Retinal pigment epithelial cell (primary cell): ENCODE results near the gene ABCA13.

ENCODE experiments used
- DNase-seq: peaks from one replicate; pipeline ENCODE4 v3.0.0-alpha.2; 2010; ENCODE audit warnings: low read depth
- H3K4me3 ChIP-seq: 2 replicates; pipeline ENCODE4 v1.5.1; 2011; ENCODE audit warnings: mild to moderate bottlenecking, low read length, control low read depth, moderate library complexity
- TF ChIP-seq, protein P1 (sequence below): conservative IDR thresholded peaks from 2 replicates; pipeline ENCODE4 v1.5.1; 2011; ENCODE audit warnings: low read depth, low read length, control low read depth, inconsistent platforms

The ABCA13 gene

DNA sequence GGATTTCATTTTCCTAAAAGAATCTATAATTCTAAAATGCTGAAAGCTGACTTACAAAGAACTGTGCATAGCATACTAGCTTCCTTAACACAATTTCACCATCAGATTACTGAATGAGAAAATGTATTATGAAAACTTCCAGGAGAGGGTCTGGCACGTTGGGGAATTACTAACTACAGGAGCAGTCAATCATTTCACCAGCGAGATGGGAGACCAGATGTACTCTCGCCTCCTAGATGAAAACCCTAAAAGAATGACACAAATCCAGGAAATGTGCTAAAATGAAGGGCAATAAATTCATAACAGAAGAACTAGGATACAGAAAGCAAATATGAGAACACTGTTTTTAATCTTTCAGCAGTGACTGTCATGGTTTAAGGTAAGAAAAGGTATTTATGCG, 330.8 kb downstream of the ABCA13 start:
- no peak for DNase-seq
- H3K4me3 ChIP-seq, result no peak overlapping the region
- TF ChIP-seq, protein P1, sequence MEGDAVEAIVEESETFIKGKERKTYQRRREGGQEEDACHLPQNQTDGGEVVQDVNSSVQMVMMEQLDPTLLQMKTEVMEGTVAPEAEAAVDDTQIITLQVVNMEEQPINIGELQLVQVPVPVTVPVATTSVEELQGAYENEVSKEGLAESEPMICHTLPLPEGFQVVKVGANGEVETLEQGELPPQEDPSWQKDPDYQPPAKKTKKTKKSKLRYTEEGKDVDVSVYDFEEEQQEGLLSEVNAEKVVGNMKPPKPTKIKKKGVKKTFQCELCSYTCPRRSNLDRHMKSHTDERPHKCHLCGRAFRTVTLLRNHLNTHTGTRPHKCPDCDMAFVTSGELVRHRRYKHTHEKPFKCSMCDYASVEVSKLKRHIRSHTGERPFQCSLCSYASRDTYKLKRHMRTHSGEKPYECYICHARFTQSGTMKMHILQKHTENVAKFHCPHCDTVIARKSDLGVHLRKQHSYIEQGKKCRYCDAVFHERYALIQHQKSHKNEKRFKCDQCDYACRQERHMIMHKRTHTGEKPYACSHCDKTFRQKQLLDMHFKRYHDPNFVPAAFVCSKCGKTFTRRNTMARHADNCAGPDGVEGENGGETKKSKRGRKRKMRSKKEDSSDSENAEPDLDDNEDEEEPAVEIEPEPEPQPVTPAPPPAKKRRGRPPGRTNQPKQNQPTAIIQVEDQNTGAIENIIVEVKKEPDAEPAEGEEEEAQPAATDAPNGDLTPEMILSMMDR, result no peak

DNA sequence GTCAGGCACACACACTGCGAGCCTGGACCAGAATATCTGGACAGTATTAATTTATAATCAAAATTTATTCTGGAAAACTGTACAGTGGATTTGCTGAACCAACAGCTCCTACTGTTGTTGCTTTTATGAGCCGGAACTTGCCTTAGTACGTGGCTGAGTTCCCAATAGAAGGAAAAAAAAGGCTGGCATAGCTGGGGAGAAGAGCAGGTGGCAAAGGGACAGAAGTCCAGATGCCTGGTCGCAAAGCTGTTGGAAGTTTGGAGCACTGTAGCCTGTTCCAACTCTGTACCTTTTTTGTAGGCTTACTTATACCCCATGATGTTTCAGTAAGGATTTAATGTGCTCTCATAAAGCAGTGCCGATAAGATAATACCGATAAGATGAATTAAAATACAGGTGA, 333.8 kb downstream of the ABCA13 start:
- no peak for DNase-seq
- no peak overlapping the region for H3K4me3 ChIP-seq
- TF ChIP-seq, protein P1, result no peak

DNA sequence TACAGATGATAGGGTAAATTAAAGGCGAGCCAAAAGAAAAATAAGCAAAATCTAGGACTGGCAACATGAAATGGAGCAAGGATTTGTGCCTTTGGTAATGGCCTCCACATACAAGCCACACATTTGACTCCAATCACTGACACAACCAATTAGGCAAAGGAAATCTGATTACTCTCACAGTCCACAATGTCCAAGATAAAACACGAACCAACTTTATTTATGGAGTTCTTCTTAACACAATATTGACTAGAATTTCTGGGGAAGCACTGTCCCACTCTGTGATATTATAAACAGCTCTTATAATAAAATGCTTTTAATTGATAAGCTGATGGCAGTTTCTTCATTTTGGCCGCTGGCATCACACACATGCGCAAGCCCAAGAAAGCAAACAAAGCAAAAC, 334.2 kb downstream of the ABCA13 start:
- TF ChIP-seq, protein P1, result no peak
- no peak overlapping the region for H3K4me3 ChIP-seq
- DNase-seq, result no peak

DNA sequence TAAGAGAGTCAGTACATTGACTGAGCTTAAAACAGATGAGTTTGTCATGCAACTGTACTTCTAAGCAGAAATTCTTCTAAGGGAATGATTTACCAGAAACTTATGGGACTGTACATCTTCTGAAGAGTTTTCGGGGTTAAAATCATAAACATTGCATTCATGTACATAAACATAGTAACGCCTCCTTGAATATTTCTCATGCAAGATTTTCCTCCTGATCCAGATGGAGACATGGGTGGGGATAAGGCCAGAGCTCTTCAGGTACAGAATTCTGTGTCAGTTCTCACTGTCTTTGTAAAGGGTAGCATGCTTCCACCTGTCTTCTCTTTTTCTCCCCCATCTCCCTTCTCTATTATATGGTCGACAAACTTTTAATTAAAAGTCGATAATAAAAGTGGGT, 335.3 kb downstream of the ABCA13 start:
- TF ChIP-seq, protein P1, result no peak
- no peak overlapping the region for H3K4me3 ChIP-seq
- no peak for DNase-seq

DNA sequence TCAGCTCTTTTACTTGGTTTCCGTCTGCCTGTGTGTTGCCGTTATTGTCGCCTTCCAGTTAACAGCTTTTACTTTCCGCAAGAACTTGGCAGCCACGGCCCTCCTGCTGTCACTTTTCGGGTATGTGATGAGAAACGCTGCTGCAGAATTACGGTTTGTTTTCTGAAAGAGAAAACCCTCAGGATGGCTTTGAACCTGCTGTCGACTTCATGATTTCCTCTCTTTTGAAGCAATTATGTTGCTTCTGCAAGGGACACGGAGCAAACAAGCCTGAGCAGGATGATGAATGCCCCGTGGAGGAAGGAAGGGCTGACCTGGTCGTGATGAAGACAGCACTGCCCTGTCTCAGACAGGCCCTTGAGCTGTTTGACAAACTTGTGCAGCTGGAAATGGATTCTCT, 339.8 kb downstream of the ABCA13 start:
- no peak overlapping the region for H3K4me3 ChIP-seq
- TF ChIP-seq, protein P1, result no peak
- no peak for DNase-seq

DNA sequence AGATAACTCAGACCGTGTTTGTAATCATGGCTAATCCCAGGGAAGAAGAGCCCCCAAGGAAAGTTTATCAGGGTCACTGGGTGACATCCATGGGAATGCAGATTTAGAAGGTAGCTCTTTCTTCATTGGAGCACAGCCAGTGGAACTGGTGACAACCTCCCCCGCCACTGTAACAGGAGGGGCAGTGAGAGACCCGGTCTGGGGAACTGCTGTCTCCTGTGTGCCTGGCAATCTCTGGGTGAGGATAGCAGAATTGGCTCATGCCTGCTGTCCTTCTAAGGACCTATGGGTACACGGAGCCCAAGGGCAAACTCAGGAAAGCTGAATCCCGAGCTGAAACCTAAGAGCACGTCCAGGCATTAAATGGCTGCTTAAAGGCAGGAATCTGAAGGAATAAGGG, 341.6 kb downstream of the ABCA13 start:
- DNase-seq, result no peak
- no peak overlapping the region for H3K4me3 ChIP-seq
- TF ChIP-seq, protein P1, result no peak

DNA sequence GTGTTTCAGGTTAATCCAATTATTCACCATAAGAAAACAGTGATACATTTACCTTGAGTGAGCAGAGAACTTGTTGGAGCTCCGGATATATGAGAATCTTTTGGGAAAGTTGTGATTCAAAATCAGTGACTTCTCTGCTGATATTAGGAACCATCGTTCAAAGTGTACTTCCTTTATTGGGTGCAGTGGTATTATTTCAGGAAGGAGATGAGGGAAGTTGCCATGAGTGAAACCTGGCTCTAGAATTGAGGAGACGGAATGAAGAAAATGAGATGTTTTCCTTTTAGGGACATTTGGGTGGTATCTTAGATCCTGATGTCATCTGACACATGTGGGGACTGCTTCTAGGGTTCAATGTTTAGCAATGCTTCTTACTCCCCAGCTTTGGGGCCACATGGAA, 343.9 kb downstream of the ABCA13 start:
- no peak for DNase-seq
- H3K4me3 ChIP-seq, result no peak overlapping the region
- TF ChIP-seq, protein P1, result no peak
